ENCODE results near the gene SETD1B. TPM values are rescaled to one million over a fixed set of nuclear protein-coding genes. Genes with fewer than 3 reads are reported as not detected.
A peak's percentile ranks its signal among the peaks of the same experiment; 100 is the strongest.

SETD1B gene
- total RNA-seq, 4 donors from 2014 or later, result 13.1 to 23.1 (median 19.5) TPM

- H3K36me3 ChIP-seq, result peaks cover 73% of the 10 kb centered on the region
- WGBS, result 88% methylated on average over 11 of the region's 14 CpGs
- TF ChIP-seq EP300 (IDR thresholded peaks at IDR 0.05) (no peak), POLR2AphosphoS5 (IDR thresholded peaks at IDR 0.05) (no peak), POLR2A (IDR thresholded peaks at IDR 0.05) (no peak), CTCF (IDR thresholded peaks at IDR 0.05) (no peak)
- H3K4me1 ChIP-seq, result peaks cover 38% of the 10 kb centered on the region
- H3K27ac ChIP-seq, result no peak overlapping the region
- no peaks in the 10 kb centered on the region for H3K27me3 ChIP-seq
- H3K4me3 ChIP-seq, result no peak overlapping the region
- H3K9me3 ChIP-seq, result no peaks in the 10 kb centered on the region
- DNase-seq (ENCODE audit: low spot score in 2 of 2), result peak in 1 of 2 donors; percentile 55
Observed at GRCh38 chr12:121813951-121814350, 10.1 kb downstream of the SETD1B start.

- Histone ChIP-seq H3K27ac (no peak overlapping the region), H3K4me3 (no peak overlapping the region), H3K4me1 (peaks cover 38% of the 10 kb centered on the region), H3K27me3 (no peaks in the 10 kb centered on the region), H3K9me3 (no peaks in the 10 kb centered on the region), H3K36me3 (peaks cover 73% of the 10 kb centered on the region)
- 96% methylated on average over 11 of the region's 31 CpGs for WGBS
- DNase-seq (ENCODE audit: low spot score in 2 of 2), result peak in 1 of 2 donors; percentile 65
- no peak for TF ChIP-seq EP300 (IDR thresholded peaks at IDR 0.05)
- TF ChIP-seq POLR2AphosphoS5 (IDR thresholded peaks at IDR 0.05), result no peak
- TF ChIP-seq CTCF (IDR thresholded peaks at IDR 0.05), result no peak
- no peak for TF ChIP-seq POLR2A (IDR thresholded peaks at IDR 0.05)
Observed at GRCh38 chr12:121814429-121815119, 10.8 kb downstream of the SETD1B start.

- peaks cover 34% of the 10 kb centered on the region for H3K4me1 ChIP-seq
- no peaks in the 10 kb centered on the region for H3K9me3 ChIP-seq
- no peaks in the 10 kb centered on the region for H3K27me3 ChIP-seq
- TF ChIP-seq EP300 (IDR thresholded peaks at IDR 0.05) (no peak), POLR2A (IDR thresholded peaks at IDR 0.05) (no peak), CTCF (IDR thresholded peaks at IDR 0.05) (no peak), POLR2AphosphoS5 (IDR thresholded peaks at IDR 0.05) (no peak)
- 91% methylated on average over 8 of the region's 8 CpGs for WGBS
- no peak for DNase-seq (ENCODE audit: low spot score in 2 of 2)
- H3K27ac ChIP-seq, result no peak overlapping the region
- no peak overlapping the region for H3K4me3 ChIP-seq
- H3K36me3 ChIP-seq, result peaks cover 73% of the 10 kb centered on the region
Observed at GRCh38 chr12:121815263-121815662, 11.5 kb downstream of the SETD1B start.

- peak in 1 of 2 donors; percentile 53 for DNase-seq (ENCODE audit: low spot score in 2 of 2)
- TF ChIP-seq POLR2AphosphoS5 (IDR thresholded peaks at IDR 0.05), result no peak
- TF ChIP-seq POLR2A (IDR thresholded peaks at IDR 0.05), result no peak
- TF ChIP-seq CTCF (IDR thresholded peaks at IDR 0.05), result no peak
- Histone ChIP-seq H3K36me3 (peaks cover 82% of the 10 kb centered on the region), H3K27me3 (no peaks in the 10 kb centered on the region), H3K27ac (no peak overlapping the region), H3K9me3 (no peaks in the 10 kb centered on the region), H3K4me3 (no peak overlapping the region), H3K4me1 (peaks cover 16% of the 10 kb centered on the region)
- WGBS, result 86% methylated on average over 46 of the region's 47 CpGs
Observed at GRCh38 chr12:121816925-121817647, 13.3 kb downstream of the SETD1B start.

GRCh38 chr12:121817648-121818043, 13.8 kb downstream of the SETD1B start:
- 94% methylated on average over 18 of the region's 18 CpGs for WGBS
- Histone ChIP-seq H3K27ac (no peak overlapping the region), H3K4me1 (peaks cover 11% of the 10 kb centered on the region), H3K36me3 (peaks cover 88% of the 10 kb centered on the region), H3K4me3 (no peak overlapping the region), H3K27me3 (no peaks in the 10 kb centered on the region), H3K9me3 (no peaks in the 10 kb centered on the region)
- TF ChIP-seq POLR2A (IDR thresholded peaks at IDR 0.05) (no peak), POLR2AphosphoS5 (IDR thresholded peaks at IDR 0.05) (no peak)
- DNase-seq (ENCODE audit: low spot score in 2 of 2), result no peak

Measured in suprapubic skin (tissue), 4 donors.